SK-N-SH (cell line): ENCODE measurements around the gene NPC1L1. TPM values are rescaled to one million over a fixed set of nuclear protein-coding genes. Genes with fewer than 3 reads are reported as not detected.
A peak's percentile ranks its signal among the peaks of the same experiment; 100 is the strongest.

Source experiments
- CHD2 ChIP-seq: fragments of 150-350 bp; IDR thresholded peaks from 2 replicates; pipeline ENCODE4 v1.6.1; 2018; ENCODE audit warnings: low read length; ENCODE audit not compliant: partially characterized antibody
- FOXJ3 ChIP-seq: sonication (generic); formaldehyde crosslinking; IDR thresholded peaks from 2 replicates; pipeline ENCODE4 v1.5.1; 2020; ENCODE audit warnings: mild to moderate bottlenecking, missing genetic modification reagents
- FOXM1 ChIP-seq: IDR thresholded peaks from 2 replicates; pipeline ENCODE4 v1.4.0; 2012; ENCODE audit warnings: low read depth, mild to moderate bottlenecking
- JUND ChIP-seq: IDR thresholded peaks from 2 replicates; pipeline ENCODE4 v1.4.0; 2012
- MXI1 ChIP-seq: IDR thresholded peaks from 2 replicates; pipeline ENCODE4 v1.6.1; 2012; ENCODE audit warnings: mild to moderate bottlenecking, low read depth, low read length, improper control_type of control experiment
- POLR2AphosphoS5 ChIP-seq: IDR thresholded peaks from 2 replicates; pipeline ENCODE4 v1.6.1; 2012; ENCODE audit warnings: low read depth, low read length
- RCOR1 ChIP-seq: fragments of 150-350 bp; IDR thresholded peaks from 2 replicates; pipeline ENCODE4 v1.6.1; 2017; ENCODE audit warnings: antibody characterized with exemption, low read length
- REST ChIP-seq: IDR thresholded peaks from 2 replicates; pipeline ENCODE4 v1.6.1; 2012; ENCODE audit warnings: mild to moderate bottlenecking, low read depth, low read length, moderate library complexity
- SMC3 ChIP-seq: IDR thresholded peaks from 2 replicates; pipeline ENCODE4 v1.6.1; 2012; ENCODE audit warnings: low read depth, low read length, improper control_type of control experiment
- TAF1 ChIP-seq: IDR thresholded peaks from 2 replicates; pipeline ENCODE4 v1.6.1; 2012; ENCODE audit warnings: low read depth, mild to moderate bottlenecking, low read length, moderate library complexity, borderline replicate concordance
- TEAD4 ChIP-seq: IDR thresholded peaks from 2 replicates; pipeline ENCODE4 v1.4.0; 2012; ENCODE audit warnings: mild to moderate bottlenecking, borderline replicate concordance; ENCODE audit not compliant: insufficient read depth
- USF1 ChIP-seq: IDR thresholded peaks from 2 replicates; pipeline ENCODE4 v1.4.0; 2012; ENCODE audit warnings: low read depth, borderline replicate concordance
- ZBTB33 ChIP-seq: IDR thresholded peaks from 2 replicates; pipeline ENCODE4 v1.4.0; 2012; ENCODE audit warnings: low read depth, borderline replicate concordance
- polyA plus RNA-seq, 3 experiments: library from polyadenylated mRNA; depleted of rRNA; stranded (reverse); fragments of >200 nt; gene quantifications; 2 replicates each; pipeline ENCODE4 v1.2.3, GENCODE V29; 2012

NPC1L1 gene
- polyA plus RNA-seq, 1 of the 3 experiments (the other 2 are of a cell fraction), result not detected

GRCh38 chr7:44490351-44491200 is 50.6 kb downstream of the NPC1L1 start, which contains the start of gene NUDCD3 (continued):
- TF ChIP-seq FOXM1, result no peak
- peak; percentile 98 for TF ChIP-seq USF1
- no peak for TF ChIP-seq CHD2
- TF ChIP-seq SMC3, result no peak
- TF ChIP-seq FOXJ3 (CRISPR knock-in tag), result peak; percentile 75; the same call in 1 of the 2 replicates
- peak; percentile 21; the same call in 1 of the 2 replicates for TF ChIP-seq TEAD4
- peak; percentile 44; the same call in 1 of the 2 replicates for TF ChIP-seq REST
- TF ChIP-seq ZBTB33, result no peak
- peak; percentile 91 for TF ChIP-seq TAF1
- TF ChIP-seq MXI1, result peak; percentile 97
- peak; percentile 78 for TF ChIP-seq POLR2AphosphoS5
- TF ChIP-seq JUND, result no peak
- TF ChIP-seq RCOR1, result 0 out of 2 replicates have a peak, but pooled peaks have one; percentile 24
